SIG-M5 (cell line): ENCODE measurements around the gene NINL.
"Not testable (repeated sequence)": the region's sequence is repeated elsewhere in the genome, so short reads cannot be mapped to it uniquely, and the experiment has no call there.

ENCODE experiments used
- DNase-seq: peaks from one replicate; lab custom pipeline; 2025; lab: John Stamatoyannopoulos, UW

Gene NINL

DNA sequence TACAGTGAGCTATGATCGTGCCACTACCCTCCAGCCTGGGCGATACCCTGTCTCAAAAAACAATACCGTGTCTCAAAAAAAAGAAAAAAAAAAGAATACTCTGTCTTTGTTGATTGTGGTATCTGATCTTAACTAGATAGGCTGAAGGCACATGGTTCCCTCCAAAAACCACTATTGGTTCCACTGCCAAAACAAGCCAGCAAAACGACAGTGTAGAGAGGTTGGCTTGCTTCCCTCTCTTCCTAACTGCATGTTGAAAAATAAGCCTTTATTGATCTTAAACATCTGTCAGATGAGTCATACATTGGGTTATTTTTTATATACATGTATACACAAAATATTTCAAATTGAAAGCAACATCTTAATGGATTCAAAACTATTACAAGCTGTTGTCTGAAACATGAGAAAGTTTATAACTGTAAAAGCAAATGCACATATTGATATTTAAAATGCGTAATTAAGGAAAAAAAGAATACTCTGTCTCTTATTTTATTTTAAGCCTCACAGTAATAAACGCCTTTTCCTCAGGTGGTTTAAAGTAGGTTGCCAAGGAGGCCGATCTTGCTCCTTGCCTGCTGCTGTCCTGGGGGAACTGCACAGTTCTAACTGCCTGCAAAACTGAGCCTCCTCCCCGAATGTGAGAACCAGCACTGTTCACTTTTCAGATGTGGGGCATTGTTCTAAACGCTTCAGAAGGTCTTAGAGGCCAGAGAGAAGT, 7.0 kb upstream of the NINL start:
- no peak for DNase-seq

GRCh38 chr20:25590778-25591177, 5.4 kb upstream of the NINL start:
- not testable (repeated sequence) for DNase-seq

- no peak for DNase-seq
Measured at GRCh38 chr20:25588491-25588890, 3.2 kb upstream of the NINL start.

DNA sequence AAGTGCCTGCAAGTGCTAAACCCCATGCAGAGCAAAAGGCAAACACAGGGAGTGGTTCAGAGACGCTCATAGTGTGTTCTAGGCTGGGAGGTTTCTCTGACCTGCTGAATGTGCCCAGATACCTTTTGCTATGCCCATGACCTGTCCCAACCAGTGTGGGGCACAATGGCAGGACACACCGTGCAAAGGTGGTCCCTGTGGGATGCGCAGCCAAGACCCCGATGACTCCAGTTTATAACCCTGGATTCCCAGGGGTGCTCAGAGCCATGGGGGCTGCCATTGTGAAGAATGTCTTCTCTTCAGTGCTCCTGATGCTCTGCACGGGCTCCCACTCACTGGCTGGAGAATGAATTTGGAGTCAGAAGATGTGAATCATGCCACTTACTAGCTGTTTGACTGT, 2.2 kb upstream of the NINL start:
- DNase-seq: no peak

DNA sequence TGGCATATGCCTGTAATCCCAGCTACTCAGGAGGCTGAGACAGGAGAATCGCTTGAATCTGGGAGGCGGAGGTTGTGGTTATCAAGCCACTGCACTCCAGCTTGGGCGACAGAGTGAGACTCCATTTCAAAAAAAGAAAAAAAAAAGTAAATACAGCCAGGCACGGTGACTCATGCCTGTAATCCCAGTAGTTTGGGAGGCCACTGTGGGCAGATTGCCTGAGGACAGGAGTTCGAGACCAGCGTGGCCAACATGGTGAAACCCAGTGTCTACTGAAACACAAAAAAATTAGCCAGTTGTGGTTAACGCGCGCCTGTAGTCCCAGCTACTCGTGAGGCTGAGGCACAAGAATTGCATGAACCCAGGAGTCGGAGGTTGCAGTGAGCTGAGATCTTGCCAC, 1.5 kb upstream of the NINL start:
- no peak for DNase-seq

DNA sequence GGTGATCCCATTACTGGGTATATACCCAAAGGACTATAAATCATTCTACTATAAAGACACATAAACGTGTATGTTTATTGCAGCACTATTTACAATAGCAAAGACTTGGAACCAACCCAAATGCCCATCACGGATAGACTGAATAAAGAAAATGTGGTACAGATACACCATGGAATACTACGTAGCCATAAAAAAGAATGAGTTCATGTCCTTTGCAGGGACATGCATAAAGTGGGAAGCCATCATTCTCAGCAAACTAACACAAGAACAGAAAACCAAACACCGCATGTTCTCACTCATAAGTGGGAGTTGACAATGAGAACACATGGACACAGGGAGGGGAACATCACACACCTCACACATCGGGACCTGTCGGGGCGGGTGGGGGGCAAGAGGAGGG, 1.7 kb downstream of the NINL start:
- not testable (repeated sequence) for DNase-seq

DNA sequence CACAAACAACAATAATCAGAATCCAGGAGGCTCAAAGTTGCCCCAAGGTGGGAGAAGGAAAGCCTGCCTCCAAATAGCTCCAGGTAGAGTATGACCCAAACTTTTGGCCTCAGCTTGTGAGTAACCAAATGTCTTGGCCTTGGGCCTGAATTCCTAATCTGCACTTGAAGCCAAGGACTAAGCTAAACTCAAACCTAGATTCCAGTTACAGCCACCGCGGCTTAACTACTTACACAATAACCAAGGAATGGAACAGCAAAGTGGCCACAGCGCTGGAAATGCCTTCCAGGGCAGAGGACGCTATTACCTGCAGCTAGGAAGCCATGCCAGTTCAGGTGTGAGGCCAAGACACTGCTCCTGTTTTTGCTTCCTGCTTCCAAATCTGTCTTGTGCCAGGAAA, 4.6 kb downstream of the NINL start:
- no peak for DNase-seq

DNA sequence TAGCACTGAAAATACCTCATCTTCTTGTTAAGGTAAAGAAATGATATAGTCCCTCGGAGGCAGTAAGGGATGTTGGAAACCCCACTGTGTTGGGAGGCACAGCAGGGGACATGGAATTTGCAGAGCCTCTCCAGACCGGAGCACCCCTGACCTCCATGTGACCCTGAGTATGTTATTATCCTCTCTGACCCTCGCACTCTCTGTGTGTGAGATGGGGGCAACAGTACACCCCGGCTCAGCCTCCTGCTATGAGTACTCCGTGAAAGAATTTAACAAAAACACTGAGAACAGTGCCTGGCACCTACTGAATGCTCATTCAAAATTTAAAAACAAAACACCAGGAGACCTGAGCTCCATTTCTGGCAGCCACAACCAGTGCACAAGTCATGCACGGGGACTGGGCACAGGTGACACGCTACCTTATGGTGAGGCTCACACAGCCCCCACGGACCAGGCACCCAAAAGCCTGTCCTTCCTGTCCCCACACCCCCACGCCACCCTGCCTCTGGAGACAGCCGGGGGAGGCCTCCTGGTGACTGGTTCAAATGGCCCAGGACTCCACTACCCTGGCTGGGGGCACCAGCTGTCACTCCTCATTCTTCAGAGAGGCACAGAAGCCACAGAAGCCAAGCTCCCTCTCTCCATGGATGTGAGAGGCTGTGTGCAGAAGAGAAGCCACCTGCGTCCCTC, 6.1 kb downstream of the NINL start:
- no peak for DNase-seq

DNA sequence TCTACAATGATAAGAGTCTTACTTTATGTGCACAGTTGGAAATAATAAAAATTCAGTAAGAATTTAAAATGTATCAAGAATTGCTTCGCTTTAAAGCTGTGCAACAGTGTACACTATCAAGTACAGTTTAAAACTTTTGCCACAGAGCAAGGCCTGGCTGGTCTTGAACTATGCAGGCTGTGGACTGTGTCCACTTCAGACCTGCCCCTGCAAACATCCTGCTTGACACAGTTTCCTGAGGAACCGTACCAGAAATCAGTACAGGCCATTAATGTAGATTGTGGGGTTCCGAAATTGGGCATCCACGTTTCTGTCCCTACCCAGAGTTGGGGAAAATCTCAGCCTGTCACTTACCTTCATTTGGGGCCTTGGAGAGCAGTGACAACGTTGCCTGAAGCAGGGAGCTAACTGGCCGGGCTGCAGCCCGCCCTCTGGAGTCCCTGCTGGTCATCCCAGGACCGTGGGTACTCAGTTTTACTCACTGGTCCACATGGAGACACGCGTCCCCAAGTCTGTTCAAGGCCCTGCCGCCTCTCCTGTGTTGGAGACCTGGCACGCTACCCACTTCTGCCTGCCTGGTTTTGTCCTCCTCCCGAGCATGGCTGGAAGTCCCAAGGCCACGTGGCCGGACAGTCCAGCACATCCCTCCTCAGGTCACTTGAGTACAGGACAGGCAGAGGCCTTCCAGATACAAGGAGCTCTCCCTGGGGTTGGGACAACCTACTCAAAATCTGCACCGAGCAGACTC, 8.4 kb downstream of the NINL start:
- no peak for DNase-seq

GRCh38 chr20:25574411-25574810, 10.9 kb downstream of the NINL start:
- no peak for DNase-seq

- no peak for DNase-seq
Measured at GRCh38 chr20:25573288-25574251, 11.8 kb downstream of the NINL start.

- DNase-seq: no peak
Measured at GRCh38 chr20:25571817-25572216, 13.5 kb downstream of the NINL start.

DNA sequence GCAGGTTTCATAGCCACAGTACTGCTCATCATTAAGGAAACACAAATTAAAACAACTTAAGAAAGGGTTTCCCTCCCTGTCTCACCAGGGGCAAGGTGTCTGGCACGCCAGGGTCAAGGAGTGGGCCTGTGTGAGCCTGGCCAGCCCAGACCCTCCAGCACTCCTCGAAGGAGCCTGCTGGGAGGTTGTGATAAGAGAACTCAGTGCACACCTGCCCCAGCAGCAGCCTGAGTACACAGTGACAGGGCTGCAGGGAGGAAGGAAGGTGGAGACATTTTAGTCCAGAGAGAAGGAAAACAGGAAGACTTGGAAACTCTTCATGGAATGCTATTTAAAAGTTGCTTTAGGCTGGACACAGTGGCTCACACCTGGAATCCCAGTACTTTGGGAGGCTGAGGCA, 14.1 kb downstream of the NINL start:
- DNase-seq: no peak

DNA sequence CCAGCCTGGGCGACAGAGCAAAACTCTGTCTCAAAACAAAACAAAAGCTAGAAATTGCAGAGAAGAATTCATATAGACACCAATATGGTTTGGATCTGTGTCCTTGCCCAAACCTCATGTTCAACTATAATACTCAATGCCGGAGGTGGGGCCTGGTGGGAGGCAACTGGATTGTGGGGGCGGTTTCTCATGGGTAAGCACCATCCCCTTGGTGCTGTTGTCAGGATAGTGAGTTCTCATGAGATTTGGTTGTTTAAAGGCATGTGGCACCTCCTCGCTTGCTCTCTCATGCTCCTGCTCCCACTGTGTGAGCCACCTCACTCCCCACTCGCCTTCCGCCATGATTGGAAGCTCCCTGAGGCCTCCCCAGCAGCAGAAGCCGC, 15.2 kb downstream of the NINL start:
- no peak for DNase-seq

- no peak for DNase-seq
Measured at GRCh38 chr20:25567286-25567685, 18.0 kb downstream of the NINL start.

- DNase-seq: no peak
Measured at GRCh38 chr20:25566821-25567220, 18.5 kb downstream of the NINL start.

DNA sequence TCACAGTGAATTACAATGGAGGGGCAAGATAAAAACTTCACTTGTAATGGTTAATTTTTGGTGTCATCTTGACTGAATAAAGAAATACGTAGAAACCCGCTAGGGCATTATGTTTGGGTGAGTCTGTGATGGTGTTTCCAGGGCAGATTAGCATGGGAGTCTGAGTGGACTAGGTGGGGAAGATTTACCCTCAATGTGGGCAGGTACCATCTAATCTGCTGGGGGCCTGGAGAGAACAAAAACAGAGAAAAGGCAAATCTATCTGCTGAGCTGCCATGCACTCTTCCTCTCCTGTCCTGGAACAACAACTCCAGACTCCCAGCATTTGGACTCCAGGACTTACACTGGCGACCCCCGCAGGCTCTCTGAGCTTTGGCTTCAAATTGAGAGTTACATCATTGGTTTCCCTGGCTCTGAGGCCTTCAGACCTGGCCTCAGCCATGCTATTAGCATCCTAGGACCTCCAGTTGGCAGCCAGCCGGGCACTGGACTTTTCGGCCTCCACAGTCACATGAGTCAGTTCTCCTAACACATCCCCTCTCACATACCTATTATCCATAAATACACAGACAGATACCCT, 19.7 kb downstream of the NINL start:
- no peak for DNase-seq

DNA sequence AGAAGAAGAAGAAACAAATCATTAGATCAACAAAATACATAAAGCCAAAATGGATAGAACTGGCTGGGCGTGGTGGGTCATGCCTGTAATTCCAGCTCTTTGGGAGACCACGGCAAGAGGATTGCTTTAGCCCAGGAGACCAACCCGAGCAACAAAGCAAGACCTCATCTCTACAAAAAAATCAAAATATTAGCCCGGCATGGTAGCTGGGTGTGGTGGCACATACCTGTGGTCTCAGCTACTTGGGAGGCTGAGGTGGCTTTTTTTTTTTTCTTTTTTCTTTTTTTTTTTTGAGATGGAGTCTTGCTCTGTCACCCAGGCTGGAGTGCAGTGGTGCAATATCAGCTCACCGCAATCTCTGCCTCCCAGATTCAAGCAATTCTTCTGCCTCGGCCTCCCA, 21.5 kb downstream of the NINL start:
- no peak for DNase-seq

GRCh38 chr20:25563362-25563761, 22.0 kb downstream of the NINL start:
- no peak for DNase-seq

DNA sequence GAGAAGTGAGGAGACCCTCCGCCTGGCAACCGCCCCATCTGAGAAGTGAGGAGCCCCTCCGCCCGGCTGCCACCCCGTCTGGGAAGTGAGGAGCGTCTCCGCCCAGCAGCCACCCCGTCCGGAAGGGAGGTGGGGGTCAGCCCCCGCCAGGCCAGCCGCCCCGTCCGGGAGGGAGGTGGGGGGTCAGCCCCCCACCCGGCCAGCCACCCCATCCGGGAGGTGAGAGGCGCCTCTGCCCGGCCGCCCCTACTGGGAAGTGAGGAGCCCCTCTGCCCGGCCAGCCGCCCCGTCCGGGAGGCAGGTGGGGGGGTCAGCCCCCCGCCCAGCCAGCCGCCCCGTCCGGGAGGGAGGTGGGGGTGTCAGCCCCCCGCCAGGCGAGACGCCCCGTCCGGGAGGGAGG, 23.6 kb downstream of the NINL start:
- DNase-seq: not testable (repeated sequence)

- no peak for DNase-seq
Measured at GRCh38 chr20:25553819-25554296, 31.5 kb downstream of the NINL start.
